Measurements from ENCODE around the gene CDC6. TPM values are rescaled to one million over a fixed set of nuclear protein-coding genes. Genes with fewer than 3 reads are reported as not detected.

The CDC6 gene
- total RNA-seq, 1 donor from 2014 or later = 65.3 TPM

GRCh38 chr17:40306395-40306794 lies 18.7 kb downstream of the CDC6 start:
- Histone ChIP-seq H3K4me3 (no peak overlapping the region), H3K4me2 (peak overlapping the region; percentile 59), H3K9me3 (ENCODE audit: low read depth) (no peaks in the 10 kb centered on the region), H3K79me2 (ENCODE audit: low read depth) (no peaks in the 10 kb centered on the region), H3K27ac (peak overlapping the region; percentile 26), H3K36me3 (no peaks in the 10 kb centered on the region), H4K20me1 (ENCODE audit: low read depth) (peaks cover 21% of the 10 kb centered on the region), H3K4me1 (peaks cover 46% of the 10 kb centered on the region), H3F3A (ENCODE audit: low read depth) (peaks cover 53% of the 10 kb centered on the region), H3K27me3 (no peaks in the 10 kb centered on the region), H2AFZ (replicated peaks) (no peak overlapping the region), H3K9ac (no peak overlapping the region)
- TF ChIP-seq EZH2 (IDR thresholded peaks at IDR 0.05) (no peak), CTCF (IDR thresholded peaks at IDR 0.05) (no peak), EZH2phosphoT487 (IDR thresholded peaks at IDR 0.05) (no peak)
- no peak overlapping the region for H3K27ac Mint-ChIP-seq
- H3K36me3 Mint-ChIP-seq = no peaks in the 10 kb centered on the region
- H3K27me3 Mint-ChIP-seq (ENCODE audit: insufficient read depth, low read depth) = peaks cover 11% of the 10 kb centered on the region
- H3K4me3 Mint-ChIP-seq = no peak overlapping the region
- H3K4me1 Mint-ChIP-seq = peaks cover 27% of the 10 kb centered on the region
- DNase-seq (ENCODE audit: low spot score) = no peak
- no peaks in the 10 kb centered on the region for H3K9me3 Mint-ChIP-seq

- Histone ChIP-seq H4K20me1 (ENCODE audit: low read depth) (peaks cover 21% of the 10 kb centered on the region), H3K4me2 (peak overlapping the region; percentile 59), H3F3A (ENCODE audit: low read depth) (peaks cover 45% of the 10 kb centered on the region), H3K27me3 (no peaks in the 10 kb centered on the region), H3K9me3 (ENCODE audit: low read depth) (no peaks in the 10 kb centered on the region), H3K79me2 (ENCODE audit: low read depth) (no peaks in the 10 kb centered on the region), H2AFZ (replicated peaks) (no peak overlapping the region), H3K9ac (no peak overlapping the region), H3K27ac (no peak overlapping the region), H3K4me3 (no peak overlapping the region), H3K36me3 (no peaks in the 10 kb centered on the region), H3K4me1 (peaks cover 47% of the 10 kb centered on the region)
- Mint-ChIP-seq H3K36me3 (no peaks in the 10 kb centered on the region), H3K4me3 (no peak overlapping the region), H3K27me3 (ENCODE audit: insufficient read depth, low read depth) (peaks cover 11% of the 10 kb centered on the region), H3K27ac (no peak overlapping the region), H3K9me3 (no peaks in the 10 kb centered on the region), H3K4me1 (peaks cover 33% of the 10 kb centered on the region)
- no peak for TF ChIP-seq CTCF (IDR thresholded peaks at IDR 0.05)
- DNase-seq (ENCODE audit: low spot score) = peak; percentile 60
Observed at GRCh38 chr17:40307001-40307730, 19.5 kb downstream of the CDC6 start.

- Histone ChIP-seq H3K4me2 (peak overlapping the region; percentile 59), H3K27ac (no peak overlapping the region), H3K9ac (no peak overlapping the region)
Observed at GRCh38 chr17:40307740-40308239, 20.1 kb downstream of the CDC6 start.

More at GRCh38 chr17:40307740-40308239, 20.1 kb downstream of the CDC6 start:
- H3K9me3 Mint-ChIP-seq = no peaks in the 10 kb centered on the region
- H3K36me3 Mint-ChIP-seq = no peaks in the 10 kb centered on the region
- Histone ChIP-seq H3K27me3 (no peaks in the 10 kb centered on the region), H3K36me3 (no peaks in the 10 kb centered on the region), H3K4me1 (peaks cover 50% of the 10 kb centered on the region), H3K79me2 (ENCODE audit: low read depth) (no peaks in the 10 kb centered on the region), H2AFZ (replicated peaks) (no peak overlapping the region), H3K9me3 (ENCODE audit: low read depth) (no peaks in the 10 kb centered on the region), H3K4me3 (no peak overlapping the region), H4K20me1 (ENCODE audit: low read depth) (peaks cover 21% of the 10 kb centered on the region), H3F3A (ENCODE audit: low read depth) (peaks cover 39% of the 10 kb centered on the region)
- peaks cover 11% of the 10 kb centered on the region for H3K27me3 Mint-ChIP-seq (ENCODE audit: insufficient read depth, low read depth)
- DNase-seq (ENCODE audit: low spot score) = no peak
- H3K4me1 Mint-ChIP-seq = peaks cover 36% of the 10 kb centered on the region
- H3K27ac Mint-ChIP-seq = no peak overlapping the region
- no peak overlapping the region for H3K4me3 Mint-ChIP-seq
- TF ChIP-seq EZH2phosphoT487 (IDR thresholded peaks at IDR 0.05) (no peak), CTCF (IDR thresholded peaks at IDR 0.05) (no peak), EZH2 (IDR thresholded peaks at IDR 0.05) (no peak)
